Right lung (tissue), 10 donors: ENCODE data around the gene GSTM4. TPM values are rescaled to one million over a fixed set of nuclear protein-coding genes. Genes with fewer than 3 reads are reported as not detected.

Experiments used
- DNase-seq, 2 donors: peaks; one replicate each; pipeline ENCODE4 v3.0.0-alpha.2; 2013
- long read RNA-seq, 8 donors: transcript quantifications; one replicate each; lab custom pipeline, GENCODE V29; 2026
- polyA plus RNA-seq, 5 donors: library from polyadenylated mRNA; unstranded; fragments of 120-200 nt; gene quantifications; one replicate each; pipeline versions ENCODE4 v1.2.1 to v1.2.3, GENCODE V29; 2013; ENCODE audit warnings: inconsistent platforms in 1 of 5, low replicate concordance in 1 of 5; ENCODE audit not compliant: insufficient read length in 5 of 5, insufficient read depth in 1 of 5

GSTM4 gene
- polyA plus RNA-seq, result 10 to 100 TPM; 27.7 to 34.1 (median 32.0) TPM
- long read RNA-seq, donor 1, transcript GSTM4-204 (8 exons, 1,412 nt), result major isoform, 11 of 14 reads
- long read RNA-seq, donor 1, partial matches to known transcripts, result 0 of 14 reads
- long read RNA-seq, donor 1, other reads (novel, unspliced or antisense), result 0 of 14 reads
- long read RNA-seq, donor 2, transcript GSTM4-204 (8 exons, 1,412 nt), result major isoform, 6 of 6 reads
- long read RNA-seq, donor 2, partial matches to known transcripts, result 0 of 6 reads
- long read RNA-seq, donor 2, other reads (novel, unspliced or antisense), result 0 of 6 reads
- long read RNA-seq, donor 3, transcript GSTM4-204 (8 exons, 1,412 nt), result major isoform, 5 of 6 reads
- long read RNA-seq, donor 3, partial matches to known transcripts, result 0 of 6 reads
- long read RNA-seq, donor 3, other reads (novel, unspliced or antisense), result 0 of 6 reads
- long read RNA-seq, donor 4, partial matches to known transcripts, result 0 of 7 reads
- long read RNA-seq, donor 4, other reads (novel, unspliced or antisense), result 0 of 7 reads
- long read RNA-seq, donor 5, transcript GSTM4-204 (8 exons, 1,412 nt), result major isoform, 5 of 226 reads
- long read RNA-seq, donor 5, partial matches to known transcripts, result 210 of 226 reads
- long read RNA-seq, donor 5, other reads (novel, unspliced or antisense), result 6 of 226 reads
- long read RNA-seq, donor 6, partial matches to known transcripts, result 110 of 125 reads
- long read RNA-seq, donor 6, other reads (novel, unspliced or antisense), result 13 of 125 reads
- long read RNA-seq, donor 7, partial matches to known transcripts, result 0 of 6 reads
- long read RNA-seq, donor 7, other reads (novel, unspliced or antisense), result 0 of 6 reads
- long read RNA-seq, donor 8, partial matches to known transcripts, result 0 of 4 reads
- long read RNA-seq, donor 8, other reads (novel, unspliced or antisense), result 0 of 4 reads

- peak; percentile 75 to 83 for DNase-seq
Observed at GRCh38 chr1:109655615-109656519, at the start of gene GSTM4. Gene GSTM4, plus strand, starts transcription at chr1:109656099. Its CDS starts 291 bp downstream, at chr1:109656390.

- no peak for DNase-seq
Observed at GRCh38 chr1:109609881-109610280, 46.0 kb upstream of the GSTM4 start.

- no peak for DNase-seq
Observed at GRCh38 chr1:109610609-109611307, 45.1 kb upstream of the GSTM4 start.

GRCh38 chr1:109611308-109611990 lies 44.5 kb upstream of the GSTM4 start:
- no peak for DNase-seq

GRCh38 chr1:109613361-109614147 lies 42.3 kb upstream of the GSTM4 start:
- DNase-seq, result no peak

- no peak for DNase-seq
Observed at GRCh38 chr1:109615879-109616278, 40.0 kb upstream of the GSTM4 start.

GRCh38 chr1:109616391-109616790 lies 39.5 kb upstream of the GSTM4 start:
- DNase-seq, result no peak

- no peak for DNase-seq
Observed at GRCh38 chr1:109617291-109617801, 38.6 kb upstream of the GSTM4 start.

GRCh38 chr1:109618661-109619575 lies 37.0 kb upstream of the GSTM4 start:
- no peak for DNase-seq

- DNase-seq, result peak; percentile 68 to 77
Observed at GRCh38 chr1:109619576-109620400, 36.1 kb upstream of the GSTM4 start, which contains the start of the genes AMPD2 and GNAT2. Gene AMPD2, plus strand, starts transcription at chr1:109619837. Its CDS starts 1,339 bp downstream, at chr1:109621176. Gene GNAT2, minus strand, starts transcription at chr1:109619616. Its CDS starts 6,746 bp downstream, at chr1:109612870.

GRCh38 chr1:109620401-109620791 lies 35.5 kb upstream of the GSTM4 start:
- DNase-seq, result peak; percentile 55 to 60

GRCh38 chr1:109620841-109621286 lies 35.0 kb upstream of the GSTM4 start:
- DNase-seq, result peak; percentile 90 to 92

- no peak for DNase-seq
Observed at GRCh38 chr1:109621379-109622136, 34.3 kb upstream of the GSTM4 start.

- no peak for DNase-seq
Observed at GRCh38 chr1:109622137-109622892, 33.6 kb upstream of the GSTM4 start.

GRCh38 chr1:109622895-109623294 lies 33.0 kb upstream of the GSTM4 start:
- no peak for DNase-seq
